Activated naive CD4-positive, alpha-beta T cell treated with anti-CD3 and anti-CD28 coated beads, Interleukin-2, amount 50 U/mL, for 72 hours (primary cell): Measurements from ENCODE around the gene THSD4. TPM values are rescaled to one million over a fixed set of nuclear protein-coding genes. Genes with fewer than 3 reads are reported as not detected.

Experiments used
- ATAC-seq, 2 donors: fragments of 150-1000 bp; cut with Tn5 transposase; 2 replicates each; pipeline ENCODE4 v1.10.0; 2021; ENCODE audit warnings: mild to moderate bottlenecking in 2 of 2, moderate library complexity in 2 of 2
- DNase-seq, 2 donors: peaks; one replicate each; pipeline ENCODE4 v3.0.0; 2021 to 2022; ENCODE audit warnings: low spot score in 2 of 2
- H3K27ac Mint-ChIP-seq, 2 donors: one replicate each; pipeline ENCODE4 v1.8.0; 2022; ENCODE audit warnings: mild to moderate bottlenecking in 2 of 2, mixed read lengths in 2 of 2
- H3K36me3 Mint-ChIP-seq, 2 donors: one replicate each; pipeline ENCODE4 v1.8.0; 2022; ENCODE audit warnings: mixed read lengths in 2 of 2
- H3K9me3 Mint-ChIP-seq, 2 donors: one replicate each; pipeline ENCODE4 v1.8.0; 2022; ENCODE audit warnings: mixed read lengths in 2 of 2
- total RNA-seq, 2 donors: library from RNA; stranded (reverse); gene quantifications; one replicate each; pipeline ENCODE4 v1.2.3, GENCODE V29; 2022

Gene THSD4
- total RNA-seq, 2 donors from 2014 or later: not detected

DNA sequence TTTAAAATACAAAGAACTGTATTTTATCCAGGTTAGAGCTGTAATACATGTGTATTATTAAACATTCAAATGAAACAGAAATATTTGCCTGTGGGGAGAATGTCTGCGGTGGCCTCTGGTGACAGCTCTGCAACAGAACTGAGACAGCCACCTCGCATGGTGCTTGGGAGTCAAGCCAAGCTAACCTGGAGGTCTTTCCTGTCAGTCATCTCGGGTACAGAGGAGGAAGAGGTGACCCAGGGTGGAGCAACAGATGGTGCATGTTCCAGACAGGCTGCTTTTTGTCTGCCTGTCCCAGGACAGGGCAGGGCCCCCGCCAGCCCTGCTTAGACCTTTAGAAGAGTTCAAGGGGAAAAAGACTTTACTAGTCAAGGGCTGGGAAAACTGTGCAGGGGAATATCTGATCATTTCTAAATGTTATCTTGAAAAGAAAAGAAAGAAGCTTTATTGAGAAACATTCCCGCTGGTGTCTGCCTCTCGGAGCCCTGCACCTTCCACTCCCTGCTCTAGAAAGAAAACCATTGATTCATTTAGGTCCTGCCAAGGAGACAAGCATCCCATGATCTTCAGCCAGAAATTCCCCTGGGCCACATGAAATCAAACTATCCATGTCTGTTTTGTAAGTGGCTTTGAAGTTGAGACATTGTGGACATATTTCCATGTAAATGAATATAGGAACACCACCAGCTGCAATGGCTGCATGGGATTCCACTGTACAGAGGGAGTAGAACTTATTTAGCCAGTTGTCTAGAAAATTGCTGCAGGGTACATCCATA lies 689.6 kb downstream of the THSD4 start:
- no peaks in the 10 kb centered on the region for H3K36me3 Mint-ChIP-seq
- DNase-seq (no peak), ATAC-seq (no peak)
- no peaks in the 10 kb centered on the region for H3K9me3 Mint-ChIP-seq
- no peak overlapping the region for H3K27ac Mint-ChIP-seq

- no peaks in the 10 kb centered on the region for H3K9me3 Mint-ChIP-seq
- no peak for ATAC-seq
- no peak overlapping the region for H3K27ac Mint-ChIP-seq
- DNase-seq: no peak
- no peaks in the 10 kb centered on the region for H3K36me3 Mint-ChIP-seq
Measured at GRCh38 chr15:71806452-71806931, 691.2 kb downstream of the THSD4 start.

DNA sequence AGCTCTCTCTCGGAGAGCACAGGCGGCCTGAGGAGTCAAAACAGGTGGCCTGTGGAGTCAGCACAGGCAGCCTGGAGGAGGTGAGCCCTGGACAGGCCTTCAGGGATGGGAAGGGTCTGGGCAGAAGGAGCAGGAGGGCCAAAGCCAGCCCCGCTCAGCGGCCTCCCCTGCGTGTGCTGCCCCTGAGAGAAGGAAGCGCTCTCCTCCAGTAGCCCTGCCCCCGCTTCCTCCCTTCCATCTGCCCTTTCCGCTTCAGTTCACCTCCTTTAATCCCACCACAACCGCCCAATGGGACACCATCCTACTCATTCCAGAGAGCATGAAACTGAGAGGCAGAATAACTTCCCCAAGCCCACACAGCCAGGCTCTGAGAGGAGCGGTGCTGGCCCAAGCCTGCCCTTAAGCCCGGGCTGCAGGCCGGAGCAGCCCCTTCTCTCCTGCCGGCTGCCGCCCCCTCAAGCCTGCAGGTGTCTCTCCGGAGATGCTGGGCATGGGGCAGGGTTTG lies 691.9 kb downstream of the THSD4 start:
- no peaks in the 10 kb centered on the region for H3K36me3 Mint-ChIP-seq
- DNase-seq (no peak), ATAC-seq (no peak)
- peak overlapping the region in 1 of 2 donors; percentile 2 for H3K27ac Mint-ChIP-seq
- H3K9me3 Mint-ChIP-seq: no peaks in the 10 kb centered on the region

GRCh38 chr15:71807691-71808091 lies 692.4 kb downstream of the THSD4 start:
- Mint-ChIP-seq H3K9me3 (no peaks in the 10 kb centered on the region), H3K36me3 (no peaks in the 10 kb centered on the region), H3K27ac (peak overlapping the region in 1 of 2 donors; percentile 2)
- ATAC-seq (no peak), DNase-seq (no peak)

- DNase-seq (no peak), ATAC-seq (no peak)
- no peaks in the 10 kb centered on the region for H3K36me3 Mint-ChIP-seq
- no peaks in the 10 kb centered on the region for H3K9me3 Mint-ChIP-seq
- H3K27ac Mint-ChIP-seq: peak overlapping the region; percentile 2 to 91
Measured at GRCh38 chr15:71808311-71809020, 693.2 kb downstream of the THSD4 start.

- H3K36me3 Mint-ChIP-seq: no peaks in the 10 kb centered on the region
- ATAC-seq: no peak
- H3K27ac Mint-ChIP-seq: no peak overlapping the region
- DNase-seq: no peak
- H3K9me3 Mint-ChIP-seq: no peaks in the 10 kb centered on the region
Measured at GRCh38 chr15:71809346-71809745, 694.1 kb downstream of the THSD4 start.

- Mint-ChIP-seq H3K9me3 (no peaks in the 10 kb centered on the region), H3K36me3 (no peaks in the 10 kb centered on the region), H3K27ac (no peak within 1 kb of the TSS)
- DNase-seq (no peak), ATAC-seq (no peak)
Measured at GRCh38 chr15:71810256-71811035, 695.2 kb downstream of the THSD4 start, which contains the start of gene NR2E3. NR2E3 (plus strand) TSS chr15:71810554; CDS start chr15:71810744, 190 bp downstream.

DNA sequence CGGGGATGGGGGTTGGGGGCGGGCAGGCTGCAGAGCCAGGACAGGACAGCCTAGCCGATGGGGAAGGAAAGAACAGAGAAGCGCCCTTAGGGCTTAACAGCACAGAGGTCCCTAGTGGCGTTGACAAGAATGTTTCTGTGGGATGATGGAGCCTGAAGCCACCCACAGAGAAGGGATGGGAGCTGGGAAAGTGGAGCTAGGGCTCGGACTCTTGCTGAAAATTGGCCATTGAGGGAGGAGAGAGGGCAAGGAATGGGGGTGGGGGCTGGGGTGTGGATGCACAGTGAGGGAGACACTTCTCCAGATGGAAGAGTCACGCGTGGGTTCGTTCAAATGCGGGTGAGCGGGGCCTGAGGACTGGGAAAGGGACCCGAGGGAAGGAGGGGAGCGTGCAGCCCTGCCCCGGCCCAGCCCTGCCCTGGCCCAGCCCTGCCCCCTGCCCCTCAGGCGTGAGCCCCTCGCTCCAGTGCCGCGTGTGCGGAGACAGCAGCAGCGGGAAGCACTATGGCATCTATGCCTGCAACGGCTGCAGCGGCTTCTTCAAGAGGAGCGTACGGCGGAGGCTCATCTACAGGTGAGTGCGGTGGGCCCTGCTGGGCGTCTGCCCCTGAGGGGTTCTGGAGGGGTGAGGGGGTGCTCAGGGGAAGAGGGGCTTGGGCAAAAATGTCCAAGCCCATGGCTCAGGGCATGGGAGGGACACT lies 695.9 kb downstream of the THSD4 start:
- no peak overlapping the region for H3K27ac Mint-ChIP-seq
- H3K9me3 Mint-ChIP-seq: no peaks in the 10 kb centered on the region
- no peaks in the 10 kb centered on the region for H3K36me3 Mint-ChIP-seq
- DNase-seq (no peak), ATAC-seq (no peak)

DNA sequence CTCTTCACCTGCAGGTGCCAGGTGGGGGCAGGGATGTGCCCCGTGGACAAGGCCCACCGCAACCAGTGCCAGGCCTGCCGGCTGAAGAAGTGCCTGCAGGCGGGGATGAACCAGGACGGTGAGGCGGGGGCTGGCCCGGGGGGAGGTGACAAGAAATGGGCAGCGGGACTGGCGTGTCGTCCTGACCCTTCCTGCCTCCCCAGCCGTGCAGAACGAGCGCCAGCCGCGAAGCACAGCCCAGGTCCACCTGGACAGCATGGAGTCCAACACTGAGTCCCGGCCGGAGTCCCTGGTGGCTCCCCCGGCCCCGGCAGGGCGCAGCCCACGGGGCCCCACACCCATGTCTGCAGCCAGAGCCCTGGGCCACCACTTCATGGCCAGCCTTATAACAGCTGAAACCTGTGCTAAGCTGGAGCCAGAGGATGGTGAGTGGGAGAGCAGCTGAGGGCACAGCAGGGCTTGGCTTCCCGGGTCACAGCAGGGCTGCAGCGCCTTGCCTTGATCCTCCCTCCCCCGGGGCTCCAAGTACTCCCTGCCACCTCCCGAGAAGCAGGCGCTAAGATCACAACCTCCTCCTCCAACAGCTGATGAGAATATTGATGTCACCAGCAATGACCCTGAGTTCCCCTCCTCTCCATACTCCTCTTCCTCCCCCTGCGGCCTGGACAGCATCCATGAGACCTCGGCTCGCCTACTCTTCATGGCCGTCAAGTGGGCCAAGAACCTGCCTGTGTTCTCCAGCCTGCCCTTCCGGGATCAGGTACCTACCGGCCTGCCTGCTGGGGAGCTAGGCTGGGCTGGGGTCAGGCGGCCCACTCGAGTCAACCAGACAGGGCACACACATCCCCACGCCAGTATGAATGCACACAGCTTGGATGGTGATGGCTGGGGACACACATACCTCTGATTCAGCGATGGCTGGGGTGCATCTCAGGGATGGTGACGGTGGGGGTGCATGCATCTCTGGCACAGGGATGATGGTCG lies 696.8 kb downstream of the THSD4 start:
- H3K27ac Mint-ChIP-seq: no peak overlapping the region
- no peaks in the 10 kb centered on the region for H3K9me3 Mint-ChIP-seq
- H3K36me3 Mint-ChIP-seq: no peaks in the 10 kb centered on the region
- ATAC-seq: no peak
- no peak for DNase-seq

DNA sequence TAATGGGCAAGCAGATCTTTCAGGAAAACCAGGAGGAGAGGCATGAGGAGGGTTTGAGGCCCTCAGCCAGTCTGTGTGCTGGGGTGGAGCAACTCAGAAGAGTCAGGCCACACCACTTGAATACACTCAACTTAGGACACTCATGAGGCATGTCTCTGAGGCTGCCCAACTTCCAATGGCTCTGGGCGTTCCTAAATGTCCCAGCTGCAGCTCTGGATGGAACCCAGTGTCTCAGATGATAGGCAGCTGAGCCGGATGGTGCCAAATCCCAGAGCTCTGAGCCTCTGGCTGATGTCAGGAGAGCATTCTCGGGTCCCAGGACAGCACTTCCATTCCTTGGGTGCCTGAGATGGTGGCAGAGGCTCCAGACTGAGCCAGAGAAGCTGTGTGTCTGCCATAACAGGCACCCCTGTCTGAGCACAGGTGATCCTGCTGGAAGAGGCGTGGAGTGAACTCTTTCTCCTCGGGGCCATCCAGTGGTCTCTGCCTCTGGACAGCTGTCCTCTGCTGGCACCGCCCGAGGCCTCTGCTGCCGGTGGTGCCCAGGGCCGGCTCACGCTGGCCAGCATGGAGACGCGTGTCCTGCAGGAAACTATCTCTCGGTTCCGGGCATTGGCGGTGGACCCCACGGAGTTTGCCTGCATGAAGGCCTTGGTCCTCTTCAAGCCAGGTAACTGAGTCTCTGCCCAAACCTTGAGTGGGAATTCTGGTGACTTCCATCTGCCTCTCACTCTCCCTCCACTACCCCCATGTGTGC lies 697.9 kb downstream of the THSD4 start:
- Mint-ChIP-seq H3K36me3 (no peaks in the 10 kb centered on the region), H3K9me3 (peaks cover 0 to under 1% of the 10 kb centered on the region in 2 donors), H3K27ac (no peak overlapping the region)
- DNase-seq (no peak), ATAC-seq (no peak)

DNA sequence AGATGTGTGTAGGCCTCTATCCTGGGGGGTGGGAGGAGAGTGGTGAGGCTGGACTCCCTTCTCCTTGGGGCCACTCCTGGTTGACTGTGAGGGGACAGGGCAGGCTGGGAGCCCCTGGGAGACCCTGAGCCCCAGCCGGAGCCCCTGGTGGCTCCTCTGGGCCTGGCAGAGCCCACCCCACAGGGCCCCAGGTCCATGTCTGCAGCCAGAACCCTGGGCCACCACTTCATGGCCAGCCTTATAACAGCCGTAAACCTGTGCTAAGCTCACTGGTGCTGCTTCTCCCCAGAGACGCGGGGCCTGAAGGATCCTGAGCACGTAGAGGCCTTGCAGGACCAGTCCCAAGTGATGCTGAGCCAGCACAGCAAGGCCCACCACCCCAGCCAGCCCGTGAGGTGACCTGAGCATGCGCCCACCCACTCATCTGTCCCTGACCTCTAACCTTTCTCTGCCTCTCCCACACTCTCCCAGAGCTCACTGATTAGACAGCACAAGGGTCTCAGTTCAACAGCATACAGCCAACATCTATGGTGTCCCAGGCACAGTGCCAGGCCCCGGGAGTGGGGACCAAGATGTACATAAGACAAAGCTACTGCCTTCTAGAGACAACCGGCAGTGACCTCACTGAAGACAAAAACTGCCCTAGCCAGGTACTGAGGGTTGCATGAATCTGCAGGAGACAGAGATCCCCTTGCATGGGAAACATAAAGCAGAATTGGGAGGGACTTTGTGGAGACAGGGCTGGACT lies 698.6 kb downstream of the THSD4 start:
- ATAC-seq (no peak), DNase-seq (no peak)
- H3K27ac Mint-ChIP-seq: no peak overlapping the region
- H3K9me3 Mint-ChIP-seq: peaks cover 0 to 6% of the 10 kb centered on the region in 2 donors
- no peaks in the 10 kb centered on the region for H3K36me3 Mint-ChIP-seq

GRCh38 chr15:71815301-71815700 lies 700.0 kb downstream of the THSD4 start:
- ATAC-seq: no peak
- no peak for DNase-seq
- Mint-ChIP-seq H3K9me3 (peaks cover 4 to 9% of the 10 kb centered on the region in 2 donors), H3K36me3 (peaks cover 0 to 5% of the 10 kb centered on the region in 2 donors), H3K27ac (no peak overlapping the region)

GRCh38 chr15:71817351-71817750 lies 702.1 kb downstream of the THSD4 start:
- H3K27ac Mint-ChIP-seq: no peak overlapping the region
- DNase-seq (no peak), ATAC-seq (no peak)
- H3K9me3 Mint-ChIP-seq: peaks cover 10 to 20% of the 10 kb centered on the region in 2 donors
- H3K36me3 Mint-ChIP-seq: peaks cover 8 to 21% of the 10 kb centered on the region in 2 donors

- ATAC-seq (no peak), DNase-seq (no peak)
- peaks cover 25 to 45% of the 10 kb centered on the region in 2 donors for H3K36me3 Mint-ChIP-seq
- H3K9me3 Mint-ChIP-seq: peaks cover 22 to 33% of the 10 kb centered on the region in 2 donors
- no peak overlapping the region for H3K27ac Mint-ChIP-seq
Measured at GRCh38 chr15:71820127-71820526, 704.9 kb downstream of the THSD4 start.
